NCI-H524 (cell line): Measurements from ENCODE around the gene RBM45.

Experiments
- DNase-seq, 2 experiments: peaks; one replicate each; lab custom pipeline; 2025; lab: John Stamatoyannopoulos, UW

Gene RBM45

GRCh38 chr2:178159966-178160365 lies 47.7 kb downstream of the RBM45 start:
- no peak for DNase-seq

GRCh38 chr2:178160601-178161000 lies 48.4 kb downstream of the RBM45 start:
- no peak for DNase-seq

- no peak for DNase-seq
Observed at GRCh38 chr2:178163395-178163794, 51.2 kb downstream of the RBM45 start.

GRCh38 chr2:178163911-178164310 lies 51.7 kb downstream of the RBM45 start:
- DNase-seq: no peak

GRCh38 chr2:178173657-178174056 lies 61.4 kb downstream of the RBM45 start:
- DNase-seq: no peak

- DNase-seq: no peak
Observed at GRCh38 chr2:178177066-178177679, 64.9 kb downstream of the RBM45 start.
